ENCODE measurements around the gene CTNNA2.

Gene CTNNA2

GRCh38 chr2:79714283-79714682 lies 201.4 kb downstream of the CTNNA2 start:
- DNase-seq = no peak

- DNase-seq = no peak
Measured at GRCh38 chr2:79715338-79715737, 202.5 kb downstream of the CTNNA2 start.

GRCh38 chr2:79716266-79716665 lies 203.4 kb downstream of the CTNNA2 start:
- no peak for DNase-seq

GRCh38 chr2:79717364-79718007 lies 204.6 kb downstream of the CTNNA2 start:
- DNase-seq = no peak

GRCh38 chr2:79721061-79721460 lies 208.2 kb downstream of the CTNNA2 start:
- DNase-seq = no peak

- DNase-seq = no peak
Measured at GRCh38 chr2:79721966-79722365, 209.1 kb downstream of the CTNNA2 start.

- DNase-seq = peak; percentile 2
Measured at GRCh38 chr2:79723830-79724229, 211.0 kb downstream of the CTNNA2 start.

- no peak for DNase-seq
Measured at GRCh38 chr2:79729532-79729931, 216.7 kb downstream of the CTNNA2 start.

GRCh38 chr2:79734518-79734917 lies 221.7 kb downstream of the CTNNA2 start:
- no peak for DNase-seq

GRCh38 chr2:79740879-79741443 lies 228.1 kb downstream of the CTNNA2 start:
- no peak for DNase-seq

GRCh38 chr2:79750321-79750720 lies 237.5 kb downstream of the CTNNA2 start:
- DNase-seq = no peak

- DNase-seq = no peak
Measured at GRCh38 chr2:79757526-79757925, 244.7 kb downstream of the CTNNA2 start.

- no peak for DNase-seq
Measured at GRCh38 chr2:79758042-79758441, 245.2 kb downstream of the CTNNA2 start.

- no peak for DNase-seq
Measured at GRCh38 chr2:79758749-79759282, 246.0 kb downstream of the CTNNA2 start.

GRCh38 chr2:79770926-79771325 lies 258.1 kb downstream of the CTNNA2 start:
- DNase-seq = no peak

- no peak for DNase-seq
Measured at GRCh38 chr2:79771493-79771892, 258.6 kb downstream of the CTNNA2 start.

- DNase-seq = no peak
Measured at GRCh38 chr2:79774016-79774415, 261.2 kb downstream of the CTNNA2 start.

- DNase-seq = no peak
Measured at GRCh38 chr2:79776461-79776860, 263.6 kb downstream of the CTNNA2 start.

GRCh38 chr2:79780781-79781180 lies 267.9 kb downstream of the CTNNA2 start:
- no peak for DNase-seq

GRCh38 chr2:79782576-79783452 lies 270.0 kb downstream of the CTNNA2 start:
- DNase-seq = no peak

- no peak for DNase-seq
Measured at GRCh38 chr2:79788952-79789651, 276.3 kb downstream of the CTNNA2 start.

- DNase-seq = no peak
Measured at GRCh38 chr2:79789811-79790210, 277.0 kb downstream of the CTNNA2 start.

- no peak for DNase-seq
Measured at GRCh38 chr2:79792090-79792489, 279.2 kb downstream of the CTNNA2 start.
